DND-41 (cell line): ENCODE data around the gene QRICH1.

Experiments used
- ATAC-seq: fragments of 200-7000 bp; cut with Tn5 transposase; 3 replicates; pipeline ENCODE4 v1.9.1; 2021; ENCODE audit warnings: low read depth; ENCODE audit not compliant: insufficient read depth
- DNase-seq: peaks from one replicate; pipeline ENCODE4 v3.0.0-alpha.2; 2020
- H2AFZ ChIP-seq: 2 replicates; pipeline ENCODE4 v1.6.0; 2012; ENCODE audit warnings: low read depth, low read length
- H3K27ac ChIP-seq: 2 replicates; pipeline ENCODE4 v1.5.1; 2012; ENCODE audit warnings: low read length, inconsistent platforms
- H3K27me3 ChIP-seq: fragments of 200-600 bp; sonication (generic); 2 replicates; pipeline ENCODE4 v1.6.0; 2012; ENCODE audit warnings: low read length, mild to moderate bottlenecking, inconsistent platforms; ENCODE audit not compliant: insufficient read depth, poor library complexity
- H3K36me3 ChIP-seq: 2 replicates; pipeline ENCODE4 v1.5.1; 2012; ENCODE audit warnings: low read length, inconsistent platforms; ENCODE audit not compliant: insufficient read depth
- H3K4me1 ChIP-seq: 2 replicates; pipeline ENCODE4 v1.5.1; 2012; ENCODE audit warnings: mild to moderate bottlenecking, low read length; ENCODE audit not compliant: insufficient read depth
- H3K4me2 ChIP-seq: 2 replicates; pipeline ENCODE4 v1.6.0; 2012; ENCODE audit warnings: mild to moderate bottlenecking, moderate library complexity, low read length, inconsistent platforms; ENCODE audit not compliant: insufficient read depth
- H3K4me3 ChIP-seq, 2 experiments: fragments of 200-600 bp in 1 of 2; shearing (Covaris generic) in 1 of 2; 2 replicates each; pipeline ENCODE4 v1.5.1; 2012 to 2016; ENCODE audit warnings: inconsistent platforms in 2 of 2, low read length in 2 of 2, mild to moderate bottlenecking in 2 of 2, low read depth in 1 of 2, moderate library complexity in 1 of 2
- H3K79me2 ChIP-seq: 2 replicates; pipeline ENCODE4 v1.6.0; 2012; ENCODE audit warnings: low read length, inconsistent platforms; ENCODE audit not compliant: insufficient read depth
- H3K9ac ChIP-seq: 2 replicates; pipeline ENCODE4 v1.6.0; 2012; ENCODE audit warnings: low read depth, mild to moderate bottlenecking, inconsistent platforms, low read length, moderate library complexity
- H3K9me3 ChIP-seq: 2 replicates; pipeline ENCODE4 v1.5.1; 2012; ENCODE audit warnings: low read length, moderate library complexity, mild to moderate bottlenecking, inconsistent platforms; ENCODE audit not compliant: insufficient read depth, severe bottlenecking
- H4K20me1 ChIP-seq: 2 replicates; pipeline ENCODE4 v1.6.0; 2012; ENCODE audit warnings: low read length; ENCODE audit not compliant: insufficient read depth
- EZH2 ChIP-seq: IDR thresholded peaks from 3 replicates; pipeline ENCODE4 v1.6.1; 2012; ENCODE audit warnings: borderline replicate concordance, low read depth, mild to moderate bottlenecking, moderate library complexity, low read length, inconsistent platforms; ENCODE audit not compliant: severe bottlenecking
- TF ChIP-seq, protein P1 (sequence below): IDR thresholded peaks from 2 replicates; pipeline ENCODE4 v1.5.1; 2012; ENCODE audit warnings: borderline replicate concordance, low read length, moderate library complexity, mild to moderate bottlenecking; ENCODE audit not compliant: poor library complexity, severe bottlenecking; ENCODE audit errors: extremely low read depth

Gene QRICH1

DNA sequence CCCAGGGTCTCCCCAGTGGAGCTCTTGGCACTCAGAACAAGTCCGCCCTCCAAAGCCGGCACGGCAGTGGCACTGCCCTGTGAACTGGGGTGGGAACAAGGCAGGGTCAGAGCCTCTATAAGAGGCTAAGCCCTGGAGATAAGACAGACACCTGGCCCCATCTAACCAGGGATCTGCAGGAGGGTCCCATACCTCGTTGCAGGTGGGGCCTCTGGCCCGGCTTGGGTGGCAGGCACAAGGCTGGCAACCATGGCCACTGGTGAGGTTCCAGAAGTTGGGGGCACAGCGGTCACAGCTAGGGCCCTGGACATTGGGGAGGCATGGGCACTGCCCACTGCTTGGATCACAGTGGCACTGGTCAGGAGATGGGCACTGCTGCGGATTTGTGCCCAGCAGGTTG lies 30.3 kb upstream of the QRICH1 start:
- Histone ChIP-seq H3K27ac (no peak overlapping the region), H3K4me3 (no peak overlapping the region), H3K9ac (no peak overlapping the region), H3K4me1 (peaks cover 18% of the 10 kb centered on the region), H3K79me2 (peaks cover 13% of the 10 kb centered on the region), H2AFZ (no peak overlapping the region), H3K9me3 (no peaks in the 10 kb centered on the region), H3K27me3 (no peaks in the 10 kb centered on the region), H3K4me2 (no peak overlapping the region), H4K20me1 (peaks cover 4% of the 10 kb centered on the region; the same call in 1 of the 2 replicates), H3K36me3 (peaks cover 13% of the 10 kb centered on the region; the same call in 1 of the 2 replicates)
- DNase-seq (no peak), ATAC-seq (no peak)
- TF ChIP-seq EZH2 = no peak
- TF ChIP-seq, protein P1, sequence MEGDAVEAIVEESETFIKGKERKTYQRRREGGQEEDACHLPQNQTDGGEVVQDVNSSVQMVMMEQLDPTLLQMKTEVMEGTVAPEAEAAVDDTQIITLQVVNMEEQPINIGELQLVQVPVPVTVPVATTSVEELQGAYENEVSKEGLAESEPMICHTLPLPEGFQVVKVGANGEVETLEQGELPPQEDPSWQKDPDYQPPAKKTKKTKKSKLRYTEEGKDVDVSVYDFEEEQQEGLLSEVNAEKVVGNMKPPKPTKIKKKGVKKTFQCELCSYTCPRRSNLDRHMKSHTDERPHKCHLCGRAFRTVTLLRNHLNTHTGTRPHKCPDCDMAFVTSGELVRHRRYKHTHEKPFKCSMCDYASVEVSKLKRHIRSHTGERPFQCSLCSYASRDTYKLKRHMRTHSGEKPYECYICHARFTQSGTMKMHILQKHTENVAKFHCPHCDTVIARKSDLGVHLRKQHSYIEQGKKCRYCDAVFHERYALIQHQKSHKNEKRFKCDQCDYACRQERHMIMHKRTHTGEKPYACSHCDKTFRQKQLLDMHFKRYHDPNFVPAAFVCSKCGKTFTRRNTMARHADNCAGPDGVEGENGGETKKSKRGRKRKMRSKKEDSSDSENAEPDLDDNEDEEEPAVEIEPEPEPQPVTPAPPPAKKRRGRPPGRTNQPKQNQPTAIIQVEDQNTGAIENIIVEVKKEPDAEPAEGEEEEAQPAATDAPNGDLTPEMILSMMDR = no peak

DNA sequence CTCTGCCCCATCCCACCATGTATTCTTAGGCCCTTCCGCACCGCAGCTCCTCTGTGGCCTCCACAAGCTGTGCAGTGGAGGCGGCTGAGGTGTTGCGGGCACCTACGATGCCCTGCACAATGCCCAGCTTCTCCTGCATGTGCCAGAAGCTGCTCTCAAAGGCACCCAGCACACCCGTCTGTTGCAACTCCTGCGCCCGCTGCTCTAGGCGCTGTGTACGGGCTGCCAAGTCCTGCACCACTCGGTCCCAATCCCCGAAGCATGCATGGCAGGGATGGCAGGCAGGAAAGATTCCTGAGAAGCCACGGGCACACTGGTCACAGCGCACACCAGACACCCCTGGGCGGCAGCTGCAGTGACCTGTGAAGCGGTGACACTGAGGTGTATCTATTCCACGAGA lies 29.8 kb upstream of the QRICH1 start:
- no peak overlapping the region for H3K9ac ChIP-seq
- no peak for TF ChIP-seq EZH2
- TF ChIP-seq, protein P1 = no peak
- peaks cover 18% of the 10 kb centered on the region for H3K36me3 ChIP-seq
- no peak overlapping the region for H3K4me3 ChIP-seq
- H3K4me2 ChIP-seq = no peak overlapping the region
- no peak for DNase-seq
- H2AFZ ChIP-seq = no peak overlapping the region
- H4K20me1 ChIP-seq = peaks cover 6% of the 10 kb centered on the region; the same call in 1 of the 2 replicates
- no peaks in the 10 kb centered on the region for H3K27me3 ChIP-seq
- peaks cover 18% of the 10 kb centered on the region for H3K79me2 ChIP-seq
- H3K9me3 ChIP-seq = no peaks in the 10 kb centered on the region
- no peak overlapping the region for H3K27ac ChIP-seq
- peaks cover 23% of the 10 kb centered on the region for H3K4me1 ChIP-seq
- no peak for ATAC-seq

DNA sequence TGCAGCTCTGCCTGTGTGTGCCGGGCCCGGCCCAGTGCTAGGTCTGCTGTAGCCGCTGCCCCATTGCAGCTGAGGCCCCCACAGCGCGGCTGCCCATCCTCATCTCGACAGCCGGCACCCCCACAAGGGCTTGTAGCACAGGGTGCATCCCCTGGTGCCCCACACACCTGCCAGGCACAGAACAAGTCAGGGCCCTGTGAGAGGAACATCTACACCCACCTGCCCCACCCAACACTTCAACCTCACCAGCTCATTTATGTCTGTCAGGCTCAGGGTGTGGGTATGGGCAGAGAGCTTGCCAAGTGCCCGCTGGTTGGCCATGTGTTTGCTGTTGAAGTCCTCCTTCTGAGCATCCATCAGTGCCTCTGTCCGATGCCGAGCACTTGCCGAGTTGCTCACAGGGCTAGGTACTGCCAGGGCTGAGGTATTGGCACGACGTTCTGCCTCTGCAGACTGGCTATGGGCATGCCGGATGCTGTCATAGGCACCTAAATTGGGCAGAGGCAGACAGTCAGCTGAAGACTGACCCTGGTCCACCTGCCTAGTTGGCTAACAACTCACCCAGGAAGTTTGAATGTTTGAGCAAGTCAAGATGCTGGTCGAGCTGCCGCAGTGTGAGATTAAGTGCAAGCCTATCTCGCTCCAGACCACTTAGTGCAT lies 29.1 kb upstream of the QRICH1 start:
- Histone ChIP-seq H4K20me1 (peaks cover 6% of the 10 kb centered on the region; the same call in 1 of the 2 replicates), H3K27me3 (no peaks in the 10 kb centered on the region), H3K4me2 (no peak overlapping the region), H3K4me3 (no peak overlapping the region), H3K9ac (no peak overlapping the region), H3K79me2 (peaks cover 19% of the 10 kb centered on the region), H3K4me1 (peaks cover 23% of the 10 kb centered on the region), H3K9me3 (no peaks in the 10 kb centered on the region), H3K27ac (no peak overlapping the region), H3K36me3 (peaks cover 25% of the 10 kb centered on the region), H2AFZ (no peak overlapping the region)
- no peak for ATAC-seq
- no peak for DNase-seq
- TF ChIP-seq, protein P1 = no peak
- TF ChIP-seq EZH2 = no peak
